ENCODE data around the gene OBI1.

- TF ChIP-seq CTCF (IDR thresholded peaks at IDR 0.05; ENCODE audit: low read length) (no peak), EZH2 (IDR thresholded peaks at IDR 0.05; ENCODE audit: borderline replicate concordance, low read length) (no peak)
These were observed 27.9 kb downstream of the OBI1 start for GRCh38 chr13:78631077-78631476.
